GM19438 (cell line): ENCODE data around the gene DPY19L3.
"Not testable (repeated sequence)": the region's sequence is repeated elsewhere in the genome, so short reads cannot be mapped to it uniquely, and the experiment has no call there.

Source experiments
- ATAC-seq: cut with Tn5 transposase; IDR thresholded peaks from one replicate; pipeline ENCODE4 v1.9.1; 2021; ENCODE audit warnings: low read depth; ENCODE audit not compliant: unreplicated experiment

DPY19L3 gene

GRCh38 chr19:32388393-32388855 lies 17.1 kb upstream of the DPY19L3 start:
- ATAC-seq, result no peak

GRCh38 chr19:32392901-32393300 lies 12.7 kb upstream of the DPY19L3 start:
- no peak for ATAC-seq

GRCh38 chr19:32396046-32396652 lies 9.4 kb upstream of the DPY19L3 start:
- ATAC-seq, result no peak

GRCh38 chr19:32397671-32398101 lies 7.9 kb upstream of the DPY19L3 start:
- ATAC-seq, result no peak

GRCh38 chr19:32401992-32402391 lies 3.6 kb upstream of the DPY19L3 start:
- ATAC-seq, result no peak

- ATAC-seq, result no peak
Observed at GRCh38 chr19:32403291-32403995, 2.1 kb upstream of the DPY19L3 start.

GRCh38 chr19:32404213-32404932 lies 1.2 kb upstream of the DPY19L3 start:
- no peak for ATAC-seq

- peak; percentile 26 for ATAC-seq
Observed at GRCh38 chr19:32404933-32405430, 588 bp upstream of the DPY19L3 start.

- ATAC-seq, result no peak
Observed at GRCh38 chr19:32406161-32407003, 812 bp downstream of the DPY19L3 start.

GRCh38 chr19:32407004-32407992 lies 1.7 kb downstream of the DPY19L3 start:
- no peak for ATAC-seq

- ATAC-seq, result no peak
Observed at GRCh38 chr19:32415246-32415645, 9.7 kb downstream of the DPY19L3 start.

GRCh38 chr19:32415669-32416068 lies 10.1 kb downstream of the DPY19L3 start:
- no peak for ATAC-seq

- ATAC-seq, result no peak
Observed at GRCh38 chr19:32416749-32417456, 11.3 kb downstream of the DPY19L3 start.

- no peak for ATAC-seq
Observed at GRCh38 chr19:32418155-32418554, 12.6 kb downstream of the DPY19L3 start.

- ATAC-seq, result no peak
Observed at GRCh38 chr19:32421589-32422361, 16.2 kb downstream of the DPY19L3 start.

GRCh38 chr19:32422435-32422834 lies 16.9 kb downstream of the DPY19L3 start:
- ATAC-seq, result no peak

- not testable (repeated sequence) for ATAC-seq
Observed at GRCh38 chr19:32423944-32424343, 18.4 kb downstream of the DPY19L3 start.

- ATAC-seq, result no peak
Observed at GRCh38 chr19:32427536-32427935, 22.0 kb downstream of the DPY19L3 start.
